Activated naive CD4-positive, alpha-beta T cell treated with anti-CD3 and anti-CD28 coated beads for 36 hours (primary cell): ENCODE results near the gene SERPINF2. TPM values are rescaled to one million over a fixed set of nuclear protein-coding genes. Genes with fewer than 3 reads are reported as not detected.
"Not testable (repeated sequence)": the region's sequence is repeated elsewhere in the genome, so short reads cannot be mapped to it uniquely, and the experiment has no call there.

Source experiments
- CTCF ChIA-PET: fragments of 350-600 bp; sonication (Branson Sonifier 250); formaldehyde crosslinking; loops from one replicate; lab custom pipeline; 2021; ENCODE audit warnings: antibody characterized with exemption; lab: Charles Lee
- DNase-seq: peaks from one replicate; pipeline ENCODE4 v3.0.0-alpha.2; 2020
- H3K27ac Mint-ChIP-seq: one replicate; pipeline ENCODE4 v1.8.0; 2021; ENCODE audit warnings: mild to moderate bottlenecking, mixed read lengths
- H3K27me3 Mint-ChIP-seq: one replicate; pipeline ENCODE4 v1.8.0; 2021; ENCODE audit warnings: low read depth, mixed read lengths
- H3K36me3 Mint-ChIP-seq: one replicate; pipeline ENCODE4 v1.8.0; 2021; ENCODE audit warnings: low read depth, mixed read lengths
- H3K4me1 Mint-ChIP-seq: one replicate; pipeline ENCODE4 v1.8.0; 2021; ENCODE audit warnings: low read depth, mixed read lengths
- H3K4me3 Mint-ChIP-seq: one replicate; pipeline ENCODE4 v1.8.0; 2021; ENCODE audit warnings: mild to moderate bottlenecking, moderate library complexity, mixed read lengths
- H3K9me3 Mint-ChIP-seq: one replicate; pipeline ENCODE4 v1.8.0; 2021; ENCODE audit warnings: mixed read lengths
- intact Hi-C: fragments of 100-400 bp; cut with micrococcal nuclease; formaldehyde crosslinking; loops from one replicate; pipeline ENCODE4 v1.15.1; 2023
- total RNA-seq, 2 experiments: library from RNA; stranded (reverse); gene quantifications; one replicate each; pipeline ENCODE4 v1.2.3, GENCODE V29; 2021

SERPINF2 gene
- total RNA-seq, 2 experiments from 2014 or later = not detected

DNA sequence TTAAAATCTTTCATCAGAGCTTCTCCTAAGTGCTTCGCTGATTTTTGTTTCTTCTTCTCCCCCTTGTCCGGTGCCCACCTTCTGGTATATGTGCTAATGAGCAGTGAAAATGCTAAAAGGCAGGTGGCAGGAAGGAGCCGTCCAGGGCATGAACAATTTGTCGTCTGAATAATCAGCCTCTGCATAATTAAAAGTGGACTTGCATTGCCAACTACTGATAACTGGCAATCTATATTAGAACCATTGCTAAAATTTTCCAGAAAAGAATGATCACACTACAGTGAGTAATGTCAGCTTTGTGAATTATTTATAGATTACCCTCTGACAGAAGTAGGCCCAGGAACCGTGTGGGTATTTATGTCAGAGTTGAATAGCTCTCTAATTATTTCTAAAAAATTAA lies 47.3 kb downstream of the SERPINF2 start:
- Mint-ChIP-seq H3K4me1 (no peaks in the 10 kb centered on the region), H3K27ac (no peak overlapping the region), H3K27me3 (no peaks in the 10 kb centered on the region), H3K9me3 (no peaks in the 10 kb centered on the region), H3K4me3 (no peak overlapping the region), H3K36me3 (peaks cover 7% of the 10 kb centered on the region)
- intact Hi-C loops = no loop called here
- no peak for DNase-seq
- CTCF ChIA-PET = interaction anchor here (0.6 to 0.8 kb wide), 2 partner anchors 14 to 75 kb away, joined by 3 read pairs; no protein-coding TSS in a partner anchor

DNA sequence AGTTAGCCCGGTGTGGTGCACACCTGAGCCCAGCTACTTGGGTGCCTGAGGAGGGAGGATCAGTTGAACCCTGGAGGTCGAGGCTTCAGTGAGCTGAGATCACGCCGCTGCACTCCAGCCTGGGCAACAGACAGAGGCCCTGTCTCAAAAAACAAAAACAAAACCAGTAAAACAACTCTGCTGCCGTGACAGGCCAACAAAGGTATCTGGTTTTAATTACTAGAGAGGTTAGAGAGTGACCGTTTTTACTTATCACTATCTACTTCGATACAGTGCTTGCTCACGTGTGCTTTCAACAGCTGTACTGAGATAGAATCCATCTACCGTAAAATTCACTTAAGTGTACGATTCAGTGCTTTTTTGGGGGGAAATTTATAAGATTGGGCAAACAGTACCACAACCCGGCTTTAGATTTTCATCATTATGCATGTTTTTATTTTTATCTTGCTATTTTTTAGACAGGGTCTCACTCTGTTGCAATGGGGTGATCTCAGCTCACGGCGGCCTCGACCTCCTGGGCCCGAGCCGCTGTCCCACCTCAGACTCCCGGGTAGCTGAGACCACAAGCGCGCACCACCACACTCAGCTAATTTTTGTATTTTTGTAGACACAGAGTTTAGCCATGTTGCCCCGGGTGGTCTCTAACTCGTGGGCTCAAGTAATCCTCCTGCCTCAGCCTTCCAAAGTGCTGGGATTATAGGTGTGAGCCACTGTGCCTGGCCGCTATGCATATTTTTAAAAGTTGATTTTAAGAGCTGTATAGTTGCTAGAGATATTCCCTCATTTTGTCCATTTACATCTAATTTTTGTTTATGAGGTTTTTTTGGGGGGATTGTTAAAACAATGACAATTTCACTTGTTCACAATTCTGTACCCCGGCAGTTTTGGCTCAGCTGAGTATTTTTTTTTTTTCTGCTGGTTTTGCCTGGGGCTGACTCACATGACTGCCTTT lies 50.1 kb downstream of the SERPINF2 start:
- H3K36me3 Mint-ChIP-seq = peaks cover 3% of the 10 kb centered on the region
- H3K27me3 Mint-ChIP-seq = no peaks in the 10 kb centered on the region
- intact Hi-C loops = no loop called here
- H3K4me1 Mint-ChIP-seq = peaks cover 2% of the 10 kb centered on the region
- no peak overlapping the region for H3K27ac Mint-ChIP-seq
- CTCF ChIA-PET = no interaction called here
- no peaks in the 10 kb centered on the region for H3K9me3 Mint-ChIP-seq
- H3K4me3 Mint-ChIP-seq = no peak overlapping the region
- DNase-seq = no peak

DNA sequence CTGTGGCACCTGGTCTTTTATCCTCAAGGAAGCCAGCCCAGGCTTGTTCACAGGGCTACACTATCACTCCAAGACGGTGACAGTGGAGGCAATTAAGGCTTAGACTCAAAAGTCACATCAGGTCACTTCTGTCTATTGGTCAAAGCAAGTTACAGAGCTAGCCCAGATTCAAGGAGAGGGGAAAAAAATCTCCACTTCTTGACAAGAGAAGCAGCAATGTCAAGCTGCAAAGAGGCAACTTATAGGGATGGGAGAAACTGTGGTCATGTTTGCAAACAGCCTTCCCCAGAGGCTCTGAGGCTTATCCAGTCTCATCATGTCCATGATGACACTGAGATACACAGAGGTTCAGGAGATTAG lies 50.8 kb downstream of the SERPINF2 start:
- Mint-ChIP-seq H3K4me1 (peaks cover 2% of the 10 kb centered on the region), H3K9me3 (no peaks in the 10 kb centered on the region), H3K36me3 (peaks cover 3% of the 10 kb centered on the region), H3K27me3 (no peaks in the 10 kb centered on the region), H3K27ac (no peak overlapping the region), H3K4me3 (no peak overlapping the region)
- DNase-seq = no peak
- CTCF ChIA-PET = interaction anchor here (0.7 kb wide), 1 partner anchor 15 kb away, joined by 5 read pairs; no protein-coding TSS in a partner anchor
- intact Hi-C loops = no loop called here

DNA sequence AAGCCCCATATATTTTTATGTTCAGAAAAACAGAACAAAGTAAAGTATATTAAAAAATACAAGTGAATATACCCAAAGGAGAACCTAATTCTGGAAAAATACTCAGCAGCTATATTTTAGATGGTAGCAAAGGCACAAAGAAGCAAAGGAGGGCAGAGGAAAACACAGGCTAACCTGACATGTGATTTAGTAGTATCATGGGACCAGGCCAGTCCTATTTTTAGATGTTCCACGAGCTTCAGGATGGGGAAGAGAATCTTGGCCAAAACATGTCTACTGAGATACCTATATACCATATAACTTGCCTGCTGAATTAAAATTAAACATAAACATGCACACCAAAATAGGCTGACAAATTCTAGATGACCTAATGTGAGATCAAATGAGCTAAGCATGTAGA lies 54.1 kb downstream of the SERPINF2 start:
- Mint-ChIP-seq H3K4me3 (no peak overlapping the region), H3K4me1 (peaks cover 2% of the 10 kb centered on the region), H3K9me3 (no peaks in the 10 kb centered on the region), H3K27me3 (no peaks in the 10 kb centered on the region), H3K27ac (no peak overlapping the region), H3K36me3 (peaks cover 10% of the 10 kb centered on the region)
- no peak for DNase-seq
- CTCF ChIA-PET = interaction anchor here (1.0 kb wide), 1 partner anchor 68 kb away, joined by 3 read pairs; no protein-coding TSS in a partner anchor
- intact Hi-C loops = no loop called here

DNA sequence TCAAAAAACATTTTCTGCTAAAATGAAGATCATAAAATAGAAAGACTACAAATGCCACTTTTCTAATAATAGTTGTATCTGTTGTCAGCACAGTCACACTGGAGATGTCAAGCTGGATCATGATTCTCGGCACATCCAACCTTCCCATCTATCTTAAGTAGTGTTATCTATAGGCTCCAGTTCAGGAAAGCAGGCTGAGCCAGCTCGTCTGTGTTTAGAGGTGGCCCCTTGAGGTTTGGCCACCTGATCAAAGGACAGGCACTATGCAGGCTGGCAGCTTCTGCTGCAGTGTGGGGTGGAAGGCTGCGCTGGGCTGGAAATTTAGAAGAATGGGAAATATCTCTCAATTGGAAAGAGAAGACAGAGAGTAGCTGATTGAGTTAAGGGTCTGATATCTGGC lies 54.7 kb downstream of the SERPINF2 start:
- intact Hi-C loops = no loop called here
- CTCF ChIA-PET = interaction anchor here (1.0 kb wide), 1 partner anchor 68 kb away, joined by 3 read pairs; no protein-coding TSS in a partner anchor
- Mint-ChIP-seq H3K9me3 (no peaks in the 10 kb centered on the region), H3K27ac (no peak overlapping the region), H3K4me1 (peaks cover 2% of the 10 kb centered on the region), H3K36me3 (peaks cover 13% of the 10 kb centered on the region), H3K27me3 (no peaks in the 10 kb centered on the region), H3K4me3 (no peak overlapping the region)
- no peak for DNase-seq

DNA sequence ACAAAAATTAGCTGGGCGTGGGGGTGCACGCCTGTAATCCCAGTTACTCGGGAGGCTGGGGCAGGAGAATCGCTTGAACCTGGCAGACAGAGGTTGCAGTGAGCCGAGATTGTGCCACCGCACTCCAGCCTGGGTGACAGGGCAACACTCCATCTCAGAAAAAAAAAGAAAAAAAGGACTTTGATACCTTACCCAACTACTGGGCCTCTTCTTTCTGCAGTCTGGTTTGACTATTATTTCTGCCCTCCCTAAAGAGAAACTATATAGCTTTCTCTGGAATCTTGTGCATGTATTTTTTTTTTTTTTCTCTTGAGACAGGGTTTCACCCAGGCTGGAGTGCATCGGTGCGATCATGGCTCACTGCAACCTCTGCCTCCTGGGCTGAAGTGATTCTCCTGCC lies 55.2 kb downstream of the SERPINF2 start:
- H3K27ac Mint-ChIP-seq, H3K27me3 Mint-ChIP-seq, H3K4me3 Mint-ChIP-seq, DNase-seq, H3K9me3 Mint-ChIP-seq, intact Hi-C loops, H3K4me1 Mint-ChIP-seq: not testable (repeated sequence)
- peaks cover 13% of the 10 kb centered on the region for H3K36me3 Mint-ChIP-seq
- CTCF ChIA-PET = interaction anchor here (1.0 kb wide), 1 partner anchor 67 kb away, joined by 3 read pairs; no protein-coding TSS in a partner anchor

DNA sequence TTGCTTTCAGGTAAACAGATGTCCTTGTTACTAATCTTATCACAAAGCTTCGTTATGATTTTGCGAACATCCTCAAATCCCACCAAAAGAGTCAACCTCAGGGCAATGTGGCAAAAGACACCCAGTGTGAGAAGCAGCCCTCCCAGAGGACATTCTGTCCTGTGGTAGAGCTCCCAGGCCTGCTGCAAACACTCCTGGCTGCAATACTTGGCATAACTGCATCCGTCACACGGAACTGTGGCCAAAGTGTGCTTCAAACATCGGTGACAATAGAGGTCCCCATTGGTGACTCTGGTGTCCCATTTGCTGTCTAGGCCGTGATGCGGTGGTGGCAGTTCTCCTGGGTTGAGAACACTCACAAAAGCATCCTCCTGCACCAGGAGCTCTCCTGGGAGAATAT lies 57.6 kb downstream of the SERPINF2 start:
- no peaks in the 10 kb centered on the region for H3K9me3 Mint-ChIP-seq
- no peaks in the 10 kb centered on the region for H3K4me1 Mint-ChIP-seq
- CTCF ChIA-PET = no interaction called here
- intact Hi-C loops = no loop called here
- no peaks in the 10 kb centered on the region for H3K27me3 Mint-ChIP-seq
- H3K36me3 Mint-ChIP-seq = peaks cover 18% of the 10 kb centered on the region
- H3K4me3 Mint-ChIP-seq = no peak overlapping the region
- no peak for DNase-seq
- no peak overlapping the region for H3K27ac Mint-ChIP-seq

DNA sequence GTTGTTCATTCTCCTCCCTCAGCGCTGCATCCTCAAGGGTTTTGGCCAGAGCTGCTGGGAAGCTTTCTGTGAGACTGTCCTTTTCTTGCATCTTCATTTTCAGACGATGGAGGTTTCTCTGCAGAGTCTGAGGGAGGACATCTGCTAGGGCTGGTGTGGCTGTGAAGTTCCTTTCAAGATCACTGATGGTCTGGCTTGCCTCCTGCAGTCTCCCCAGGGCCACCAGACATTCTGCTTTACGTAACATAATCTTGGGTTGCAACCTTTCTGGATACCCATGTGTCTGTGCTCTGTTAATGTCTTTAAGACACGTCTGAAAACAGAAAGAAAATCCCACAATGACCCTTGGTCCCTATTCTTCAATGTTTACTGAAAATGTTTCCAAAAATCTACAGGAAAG lies 58.0 kb downstream of the SERPINF2 start:
- no peaks in the 10 kb centered on the region for H3K9me3 Mint-ChIP-seq
- no peak for DNase-seq
- no peaks in the 10 kb centered on the region for H3K4me1 Mint-ChIP-seq
- intact Hi-C loops = no loop called here
- no peaks in the 10 kb centered on the region for H3K27me3 Mint-ChIP-seq
- no peak overlapping the region for H3K4me3 Mint-ChIP-seq
- peaks cover 18% of the 10 kb centered on the region for H3K36me3 Mint-ChIP-seq
- no peak overlapping the region for H3K27ac Mint-ChIP-seq
- CTCF ChIA-PET = no interaction called here

DNA sequence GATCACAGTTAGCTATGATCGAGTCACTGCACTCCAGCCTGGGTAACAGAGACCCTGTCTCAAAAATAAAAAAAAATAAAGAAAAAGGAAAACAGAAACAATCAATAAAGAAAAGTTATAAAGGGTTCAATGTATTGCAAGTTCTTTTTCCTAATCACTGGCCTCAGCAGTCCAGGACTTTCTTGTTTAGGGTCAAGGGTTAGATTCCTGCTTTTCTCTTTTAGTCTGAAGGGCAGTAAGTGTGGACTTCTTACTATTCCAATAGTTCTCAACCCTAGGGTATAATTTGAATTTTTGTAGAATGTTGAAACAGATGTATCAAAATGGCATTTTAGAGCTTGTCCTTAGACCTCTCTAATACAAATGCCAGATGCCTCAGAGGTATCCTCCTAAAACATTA lies 59.8 kb downstream of the SERPINF2 start:
- DNase-seq = no peak
- Mint-ChIP-seq H3K36me3 (peaks cover 17% of the 10 kb centered on the region), H3K4me1 (no peaks in the 10 kb centered on the region), H3K4me3 (no peak overlapping the region), H3K27ac (no peak overlapping the region), H3K9me3 (no peaks in the 10 kb centered on the region), H3K27me3 (no peaks in the 10 kb centered on the region)
- intact Hi-C loops = no loop called here
- CTCF ChIA-PET = interaction anchor here (0.6 kb wide), 1 partner anchor 48 kb away, joined by 3 read pairs; no protein-coding TSS in a partner anchor

DNA sequence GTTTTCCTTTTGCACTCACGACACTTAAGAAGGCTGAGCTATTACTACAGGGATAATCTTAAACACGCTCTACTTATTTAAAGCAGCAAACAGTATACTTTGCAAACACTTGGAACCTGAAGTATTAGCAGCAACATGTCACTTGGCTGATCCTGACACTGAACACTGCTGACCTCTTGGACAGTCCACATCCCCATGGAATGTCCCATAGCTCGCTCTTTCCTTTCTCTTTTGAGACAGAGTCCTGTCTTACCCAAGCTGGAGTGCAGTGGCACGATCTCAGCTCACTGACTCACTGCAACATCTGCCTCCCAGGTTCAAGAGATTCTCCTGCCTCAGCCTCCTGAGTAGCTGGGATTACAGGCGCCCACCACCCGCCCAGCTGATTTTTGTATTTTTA lies 60.6 kb downstream of the SERPINF2 start:
- Mint-ChIP-seq H3K36me3 (peaks cover 19% of the 10 kb centered on the region), H3K27ac (no peak overlapping the region), H3K27me3 (no peaks in the 10 kb centered on the region), H3K4me1 (no peaks in the 10 kb centered on the region), H3K4me3 (no peak overlapping the region), H3K9me3 (no peaks in the 10 kb centered on the region)
- no peak for DNase-seq
- intact Hi-C loops = no loop called here
- CTCF ChIA-PET = interaction anchor here (0.6 kb wide), 2 partner anchors 13 to 47 kb away, joined by 3 read pairs; no protein-coding TSS in a partner anchor
